Measurements from ENCODE around the gene GPR137. TPM values are rescaled to one million over a fixed set of nuclear protein-coding genes. Genes with fewer than 3 reads are reported as not detected.

The GPR137 gene
- total and polyA plus RNA-seq, 10 of the 15 experiments (the other 5 are each of a cell fraction or from before 2014, with no cell fraction given), result 0.37 to 29.2 (median 13.8) TPM

DNA sequence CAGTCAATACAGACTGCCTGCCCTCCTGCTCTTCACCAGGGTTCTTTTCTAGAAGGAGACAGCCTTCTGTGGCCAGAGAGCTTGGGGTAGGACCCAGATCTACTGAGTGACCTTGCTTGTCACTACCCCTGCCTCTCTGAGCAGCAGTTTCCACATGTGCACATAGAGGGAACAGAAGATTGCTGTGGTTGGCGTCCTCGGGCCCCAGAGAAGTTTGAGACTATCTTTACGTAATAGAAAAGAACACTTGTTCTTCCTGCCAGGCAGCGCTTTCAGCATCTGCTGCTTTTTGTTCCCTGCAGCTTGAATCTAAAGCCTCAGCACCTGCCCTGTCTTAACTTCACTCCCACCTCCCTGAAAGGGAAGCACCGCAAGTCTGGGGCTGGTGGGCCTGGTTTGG lies 46.6 kb upstream of the GPR137 start:
- FAIRE-seq (no peak), ATAC-seq (no peak), DNase-seq (ENCODE audit: low read depth, low spot score) (no peak)
- in situ Hi-C loops (cut with MboI) (loop anchor here (25.0 kb wide), 1 partner anchor 1623 kb away; the partner anchor contains the start of genes CFL1, EFEMP2 and MUS81), intact Hi-C loops (cut with micrococcal nuclease; ENCODE audit: unreplicated experiment) (no loop called here)
- Histone ChIP-seq H3K36me3 (ENCODE audit: control insufficient read depth in 2 of 2, insufficient read depth in 2 of 2, low read length in 1 of 2) (peaks cover 0 to 10% of the 10 kb centered on the region in 2 experiments; a peak in 2 of 4 replicates), H2AFZ (ENCODE audit: control insufficient read depth, low read depth, low read length) (no peak overlapping the region), H3K27ac (ENCODE audit: control insufficient read depth, insufficient read depth) (peak overlapping the region; percentile 92), H3K79me2 (ENCODE audit: control insufficient read depth, insufficient read depth, low read length) (peaks cover 29% of the 10 kb centered on the region), H4K20me1 (ENCODE audit: control insufficient read depth, insufficient read depth) (no peaks in the 10 kb centered on the region), H3K4me2 (ENCODE audit: control insufficient read depth, insufficient read depth) (peak overlapping the region; percentile 38; the same call in 1 of the 2 replicates), H3K9me3 (replicated peaks; ENCODE audit: control insufficient read depth, insufficient read depth, low read length) (no peaks in the 10 kb centered on the region), H3K27me3 (replicated peaks in 1 of 2; ENCODE audit: control insufficient read depth in 2 of 2, insufficient read depth in 2 of 2, low read length in 1 of 2) (no peaks in the 10 kb centered on the region), H3K4me3 (no peak overlapping the region), H3K4me1 (ENCODE audit: control insufficient read depth, insufficient read depth, low read length) (peaks cover 47% of the 10 kb centered on the region), H3K9ac (ENCODE audit: control insufficient read depth, insufficient read depth, low read length) (no peak overlapping the region; the same call in 1 of the 2 replicates)
- ChIA-PET RAD21 (ENCODE audit: unreplicated experiment) (interaction anchor here (0.9 to 1.1 kb wide), 2 partner anchors 29 to 34 kb away, joined by 3 read pairs; no protein-coding TSS in a partner anchor), POLR2A (interaction anchor here (0.6 to 3.0 kb wide), 9 partner anchors 9 to 53 kb away, joined by 3 to 21 read pairs (median 3); partner anchors contain the start of genes DNAJC4, FERMT3 and STIP1), CTCF (interaction anchor here (0.6 to 6.2 kb wide), 6 partner anchors 12 to 1411 kb away, joined by 3 to 31 read pairs (median 4); partner anchors contain the start of genes FERMT3 and PLCB3), SMC1A (ENCODE audit: uncharacterized antibody, unreplicated experiment) (no interaction called here)
- WGBS (ENCODE audit: insufficient coverage, insufficient replicate concordance, low lambda C conversion rate, missing lambda C conversion rate), result 43% methylated on average over 5 of the region's 5 CpGs
- no TSS peak for BruUV-seq (replicated peaks)
- TF ChIP-seq HSF1 (IDR thresholded peaks at IDR 0.05; ENCODE audit: low read depth, low read length) (no peak), ZNF24 (IDR thresholded peaks at IDR 0.05) (no peak), PAX8 (IDR thresholded peaks at IDR 0.05) (no peak), WRNIP1 (IDR thresholded peaks at IDR 0.05; ENCODE audit: borderline replicate concordance, low read depth, low read length) (no peak), CHD4 (IDR thresholded peaks at IDR 0.05) (no peak), RELA (IDR thresholded peaks at IDR 0.05; ENCODE audit: borderline replicate concordance, partially characterized antibody) (no peak), E2F4 (IDR thresholded peaks at IDR 0.05; ENCODE audit: low read depth, low read length) (no peak), EZH2 (IDR thresholded peaks at IDR 0.05; ENCODE audit: borderline replicate concordance, control insufficient read depth, low read depth, low read length) (no peak), STAT1 (conservative IDR thresholded peaks at IDR 0.05) (no peak)
